ENCODE data around the gene FBXO24.

The FBXO24 gene

DNA sequence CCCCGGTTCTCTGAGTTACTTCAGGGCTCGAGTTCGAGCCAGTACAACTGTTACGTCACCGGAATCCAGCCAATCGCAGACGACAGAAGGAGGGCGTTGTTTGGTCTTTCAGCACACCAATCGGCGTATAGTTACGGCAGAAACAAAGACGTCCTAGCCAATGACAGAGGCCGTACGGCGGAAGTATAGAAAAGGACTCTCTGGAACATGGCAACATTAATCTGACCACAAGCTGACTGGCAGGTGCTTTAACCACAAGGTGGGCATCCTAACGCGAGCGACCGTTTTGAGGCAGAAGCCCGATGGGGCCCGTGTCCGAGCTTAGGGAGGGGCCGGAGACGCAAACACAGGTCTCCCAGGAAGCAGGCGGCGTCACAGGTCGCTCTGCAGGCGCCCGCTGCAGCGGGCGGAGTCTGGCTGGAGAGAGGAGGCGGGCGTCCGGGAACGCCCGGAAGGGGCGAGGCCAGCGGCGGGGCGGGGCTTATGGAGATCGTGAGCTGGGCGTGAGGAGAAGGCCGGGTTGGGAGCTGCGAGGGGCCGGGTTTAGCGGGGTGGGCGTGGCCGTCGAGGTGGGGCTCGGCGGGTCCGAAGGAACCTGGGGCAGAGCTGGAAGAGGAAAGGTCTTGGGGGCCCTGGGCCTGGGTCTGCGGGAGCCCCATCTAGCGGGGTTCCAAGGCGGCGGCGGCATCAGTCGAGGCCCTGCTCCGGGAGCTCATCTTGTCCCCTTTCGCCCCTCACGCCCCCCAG, 26.0 kb downstream of the FBXO24 start, which contains the start of gene MOSPD3:
TSS of gene MOSPD3 (plus strand) at position 558 of the 747 bp plus-strand sequence. CDS start 252 bp downstream, outside the sequence.
- peak within 1 kb of the TSS; percentile 79 to 88 for H3K4me3 ChIP-seq (replicated peaks in 1 of 2; ENCODE audit: low read depth in 2 of 2, low read length in 2 of 2)
- TF ChIP-seq, protein P1, sequence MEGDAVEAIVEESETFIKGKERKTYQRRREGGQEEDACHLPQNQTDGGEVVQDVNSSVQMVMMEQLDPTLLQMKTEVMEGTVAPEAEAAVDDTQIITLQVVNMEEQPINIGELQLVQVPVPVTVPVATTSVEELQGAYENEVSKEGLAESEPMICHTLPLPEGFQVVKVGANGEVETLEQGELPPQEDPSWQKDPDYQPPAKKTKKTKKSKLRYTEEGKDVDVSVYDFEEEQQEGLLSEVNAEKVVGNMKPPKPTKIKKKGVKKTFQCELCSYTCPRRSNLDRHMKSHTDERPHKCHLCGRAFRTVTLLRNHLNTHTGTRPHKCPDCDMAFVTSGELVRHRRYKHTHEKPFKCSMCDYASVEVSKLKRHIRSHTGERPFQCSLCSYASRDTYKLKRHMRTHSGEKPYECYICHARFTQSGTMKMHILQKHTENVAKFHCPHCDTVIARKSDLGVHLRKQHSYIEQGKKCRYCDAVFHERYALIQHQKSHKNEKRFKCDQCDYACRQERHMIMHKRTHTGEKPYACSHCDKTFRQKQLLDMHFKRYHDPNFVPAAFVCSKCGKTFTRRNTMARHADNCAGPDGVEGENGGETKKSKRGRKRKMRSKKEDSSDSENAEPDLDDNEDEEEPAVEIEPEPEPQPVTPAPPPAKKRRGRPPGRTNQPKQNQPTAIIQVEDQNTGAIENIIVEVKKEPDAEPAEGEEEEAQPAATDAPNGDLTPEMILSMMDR (IDR thresholded peaks at IDR 0.05; ENCODE audit: low read depth, low read length) = no peak
- peak; percentile 99 to 100 for DNase-seq (ENCODE audit: low read depth in 2 of 2)

DNA sequence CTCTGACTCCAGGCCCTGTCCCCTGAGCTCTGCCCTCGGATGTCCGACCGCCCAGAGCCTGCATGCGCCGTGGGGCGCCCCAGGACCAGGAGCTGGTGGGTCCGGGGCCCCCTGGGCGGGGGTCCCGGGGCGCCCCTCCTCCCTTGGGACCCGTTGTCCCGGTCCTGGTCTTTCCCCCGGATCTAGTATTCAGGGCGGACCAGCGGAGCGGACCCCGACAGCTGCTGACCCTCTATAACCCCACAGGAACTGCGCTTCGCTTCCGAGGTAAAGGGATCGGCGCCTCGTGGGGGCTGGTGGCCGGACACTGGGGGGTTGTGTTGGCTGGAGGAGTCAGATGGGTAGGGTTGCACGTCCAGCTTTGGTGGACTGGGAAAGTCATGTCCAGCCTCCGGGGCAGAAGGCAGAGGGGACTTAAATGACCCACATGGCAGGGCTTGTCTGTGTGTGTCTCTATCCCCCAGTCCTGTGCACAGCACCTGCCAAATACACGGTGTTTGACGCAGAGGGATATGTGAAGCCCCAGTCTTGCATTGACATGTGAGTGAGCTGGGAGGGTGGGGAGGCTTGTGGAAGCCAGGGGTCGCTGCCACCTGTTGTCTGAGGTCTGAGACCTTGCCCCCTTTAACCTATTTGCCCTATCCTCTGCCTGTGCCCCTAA, 26.7 kb downstream of the FBXO24 start:
- peak overlapping the region; percentile 79 to 88 for H3K4me3 ChIP-seq (replicated peaks in 1 of 2; ENCODE audit: low read depth in 2 of 2, low read length in 2 of 2)
- TF ChIP-seq, protein P1 (IDR thresholded peaks at IDR 0.05; ENCODE audit: low read depth, low read length) = no peak
- no peak for DNase-seq (ENCODE audit: low read depth in 2 of 2)

DNA sequence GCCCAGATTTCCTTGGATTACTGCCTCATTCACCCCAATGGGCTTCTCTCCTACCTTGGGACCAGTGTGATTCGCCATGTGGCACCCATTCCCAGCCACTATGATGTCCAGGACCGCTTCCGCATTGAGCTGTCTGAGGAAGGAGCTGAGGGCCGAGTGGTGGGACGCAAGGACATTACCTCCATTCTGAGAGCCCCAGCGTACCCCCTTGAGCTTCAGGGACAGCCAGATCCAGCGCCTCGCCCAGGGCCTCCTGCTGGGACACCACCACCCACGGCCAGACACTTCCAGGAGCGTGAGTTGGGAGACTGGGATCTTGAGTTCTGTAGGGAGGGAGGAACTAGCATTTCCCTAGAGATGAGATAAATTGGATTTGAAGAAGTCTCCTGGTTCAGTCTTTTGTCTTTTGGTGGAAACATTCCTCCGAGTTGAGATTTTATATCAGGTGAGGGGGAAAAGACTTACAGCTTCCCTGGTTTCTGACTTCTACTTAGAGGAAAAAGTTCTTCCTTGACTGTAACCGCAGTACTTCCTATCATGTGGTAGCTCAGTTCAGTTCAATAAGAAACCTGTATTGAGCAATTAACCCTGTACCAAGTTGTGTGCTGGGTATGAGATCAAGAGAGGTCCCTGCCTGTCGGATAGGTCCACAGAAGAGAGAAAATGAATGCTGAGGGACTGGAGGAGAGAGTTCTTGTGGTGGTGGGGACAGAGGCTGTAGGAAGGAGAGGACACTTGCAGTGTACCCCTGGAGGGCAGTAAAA, 27.5 kb downstream of the FBXO24 start:
- peak overlapping the region in 1 of 2 donors; percentile 79 for H3K4me3 ChIP-seq (replicated peaks in 1 of 2; ENCODE audit: low read depth in 2 of 2, low read length in 2 of 2)
- no peak for DNase-seq (ENCODE audit: low read depth in 2 of 2)
- TF ChIP-seq, protein P1 (IDR thresholded peaks at IDR 0.05; ENCODE audit: low read depth, low read length) = no peak

DNA sequence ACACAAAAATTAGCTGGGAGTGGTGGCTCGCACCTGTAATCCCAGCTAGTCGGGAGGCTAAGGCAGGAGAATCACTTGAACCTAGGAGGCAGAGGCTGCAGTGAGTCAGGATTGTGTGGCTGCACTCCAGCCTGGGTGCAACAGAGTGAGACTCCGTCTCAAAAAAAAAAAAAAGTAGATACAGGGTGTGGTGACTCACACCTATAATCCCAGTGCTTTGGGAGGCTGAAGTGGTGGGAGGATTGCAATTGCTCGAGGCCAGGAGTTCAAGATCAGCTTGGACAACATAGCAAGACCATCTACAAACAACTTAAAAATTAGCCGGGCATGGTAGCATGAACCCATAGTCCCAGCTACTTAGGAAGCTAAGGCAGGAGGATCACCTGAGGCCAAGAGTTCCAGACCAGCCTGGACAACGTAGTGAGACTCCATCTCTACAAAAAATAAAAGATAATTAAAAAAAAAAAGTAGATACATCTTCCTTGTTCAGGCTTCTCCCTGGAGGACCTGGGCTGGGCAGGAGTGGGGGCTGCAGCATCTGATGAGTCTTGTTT, 28.3 kb downstream of the FBXO24 start:
- DNase-seq (ENCODE audit: low read depth in 2 of 2) = no peak

DNA sequence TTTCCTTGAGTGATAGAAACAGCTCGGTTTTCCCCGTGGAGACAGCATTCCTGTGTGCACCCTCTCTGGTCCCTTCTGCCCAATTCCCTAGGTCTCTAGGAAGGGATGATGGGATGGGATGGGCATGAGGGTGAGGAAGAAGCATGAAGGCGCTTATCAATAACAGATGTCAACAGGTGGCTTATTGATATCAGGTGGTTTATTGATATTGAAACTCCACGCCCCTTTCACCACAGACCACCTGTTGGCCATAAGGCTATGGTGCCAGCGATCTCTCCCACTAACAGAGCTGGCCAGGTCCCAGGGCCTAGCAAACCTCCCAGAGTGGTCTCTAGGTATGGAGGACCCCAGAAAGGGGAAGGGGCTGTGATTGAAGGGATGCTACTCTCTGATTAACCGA, 34.1 kb downstream of the FBXO24 start:
- TF ChIP-seq, protein P1 (IDR thresholded peaks at IDR 0.05; ENCODE audit: low read depth, low read length) = no peak
- no peak overlapping the region for H3K4me3 ChIP-seq (replicated peaks in 1 of 2; ENCODE audit: low read depth in 2 of 2, low read length in 2 of 2)
- no peak for DNase-seq (ENCODE audit: low read depth in 2 of 2)

More for the DNA sequence above, 28.3 kb downstream of the FBXO24 start:
- no peak overlapping the region for H3K4me3 ChIP-seq (replicated peaks in 1 of 2; ENCODE audit: low read depth in 2 of 2, low read length in 2 of 2)
- TF ChIP-seq, protein P1 (IDR thresholded peaks at IDR 0.05; ENCODE audit: low read depth, low read length) = no peak

DNA sequence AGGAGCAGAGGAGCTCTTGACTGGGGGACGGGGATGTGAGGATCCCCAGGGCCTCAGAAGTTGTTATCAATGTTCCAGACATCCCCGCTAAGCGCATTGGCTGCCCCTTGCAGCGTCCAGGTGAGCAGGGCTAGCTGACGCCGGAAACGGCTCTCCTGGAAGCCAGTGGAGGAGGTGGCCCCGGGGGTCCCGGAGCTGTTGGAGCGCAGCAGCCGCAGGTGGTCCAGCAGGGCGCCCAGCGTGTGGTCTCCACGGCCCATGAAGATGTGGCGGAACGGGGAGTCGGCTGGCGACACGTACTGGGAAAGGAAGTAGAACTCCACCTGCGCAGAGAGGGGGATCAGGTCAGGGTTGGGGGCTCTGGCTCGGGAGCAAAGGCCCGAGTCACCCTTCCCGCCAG, 34.7 kb downstream of the FBXO24 start:
- TF ChIP-seq, protein P1 (IDR thresholded peaks at IDR 0.05; ENCODE audit: low read depth, low read length) = no peak
- no peak for DNase-seq (ENCODE audit: low read depth in 2 of 2)
- no peak overlapping the region for H3K4me3 ChIP-seq (replicated peaks in 1 of 2; ENCODE audit: low read depth in 2 of 2, low read length in 2 of 2)

Data from cardiac fibroblast (primary cell).